ENCODE data around the gene SNX33. TPM values are rescaled to one million over a fixed set of nuclear protein-coding genes. Genes with fewer than 3 reads are reported as not detected.
A peak's percentile ranks its signal among the peaks of the same experiment; 100 is the strongest.
"Not testable (repeated sequence)": the region's sequence is repeated elsewhere in the genome, so short reads cannot be mapped to it uniquely, and the experiment has no call there.

Gene SNX33
- total RNA-seq, 1 donor from 2014 or later: 15.0 TPM

DNA sequence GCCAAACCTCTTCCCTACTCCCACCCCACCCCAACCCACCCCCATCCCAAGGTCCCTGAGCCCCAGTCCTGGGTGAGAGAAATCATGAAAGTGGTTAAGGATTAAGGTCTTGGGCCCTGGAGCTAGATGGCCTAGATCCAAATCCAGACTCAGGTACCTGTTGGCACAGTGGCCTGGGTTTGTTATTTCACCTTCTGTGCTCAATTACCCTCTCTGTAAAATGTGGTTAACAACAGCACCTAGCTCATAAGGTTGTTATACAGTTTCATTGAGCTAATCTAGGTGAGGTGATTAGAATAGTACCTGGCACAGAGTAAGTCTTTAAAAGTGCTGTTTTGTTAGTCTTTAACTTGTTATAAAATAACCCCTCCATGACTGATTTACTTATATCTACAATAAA, 15.8 kb upstream of the SNX33 start:
- no peak for DNase-seq (ENCODE audit: low read depth)
- Histone ChIP-seq H3K4me3 (ENCODE audit: low read depth, low read length) (no peak overlapping the region), H3K27me3 (ENCODE audit: control insufficient read depth, insufficient read depth, low read length) (no peaks in the 10 kb centered on the region), H3K36me3 (ENCODE audit: control insufficient read depth, insufficient read depth, low read length) (no peaks in the 10 kb centered on the region)
- FAIRE-seq: no peak
- TF ChIP-seq, protein P1, sequence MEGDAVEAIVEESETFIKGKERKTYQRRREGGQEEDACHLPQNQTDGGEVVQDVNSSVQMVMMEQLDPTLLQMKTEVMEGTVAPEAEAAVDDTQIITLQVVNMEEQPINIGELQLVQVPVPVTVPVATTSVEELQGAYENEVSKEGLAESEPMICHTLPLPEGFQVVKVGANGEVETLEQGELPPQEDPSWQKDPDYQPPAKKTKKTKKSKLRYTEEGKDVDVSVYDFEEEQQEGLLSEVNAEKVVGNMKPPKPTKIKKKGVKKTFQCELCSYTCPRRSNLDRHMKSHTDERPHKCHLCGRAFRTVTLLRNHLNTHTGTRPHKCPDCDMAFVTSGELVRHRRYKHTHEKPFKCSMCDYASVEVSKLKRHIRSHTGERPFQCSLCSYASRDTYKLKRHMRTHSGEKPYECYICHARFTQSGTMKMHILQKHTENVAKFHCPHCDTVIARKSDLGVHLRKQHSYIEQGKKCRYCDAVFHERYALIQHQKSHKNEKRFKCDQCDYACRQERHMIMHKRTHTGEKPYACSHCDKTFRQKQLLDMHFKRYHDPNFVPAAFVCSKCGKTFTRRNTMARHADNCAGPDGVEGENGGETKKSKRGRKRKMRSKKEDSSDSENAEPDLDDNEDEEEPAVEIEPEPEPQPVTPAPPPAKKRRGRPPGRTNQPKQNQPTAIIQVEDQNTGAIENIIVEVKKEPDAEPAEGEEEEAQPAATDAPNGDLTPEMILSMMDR (IDR thresholded peaks at IDR 0.05; ENCODE audit: insufficient read depth, low read length, severe bottlenecking): no peak

DNA sequence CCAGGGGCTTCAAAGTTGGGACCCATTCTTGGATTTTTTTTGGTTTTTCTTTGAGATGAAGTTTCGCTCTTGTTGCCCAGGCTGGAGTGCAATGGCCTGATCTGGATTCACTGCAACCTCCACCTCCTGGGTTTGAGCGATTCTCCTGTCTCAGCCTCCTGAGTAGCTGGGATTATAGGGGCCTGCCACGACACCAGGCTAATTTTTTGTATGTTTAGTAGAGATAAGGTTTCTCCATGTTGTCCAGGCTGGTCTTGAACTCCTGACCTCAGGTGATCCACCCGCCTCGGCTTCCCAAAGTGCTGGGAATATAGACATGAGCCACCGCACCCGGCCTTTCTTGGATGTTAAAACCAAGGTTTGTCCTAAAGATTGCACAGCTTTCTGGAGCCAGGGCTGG, 13.8 kb upstream of the SNX33 start:
- not testable (repeated sequence) for DNase-seq (ENCODE audit: low read depth); FAIRE-seq; H3K27me3 ChIP-seq (ENCODE audit: control insufficient read depth, insufficient read depth, low read length); H3K36me3 ChIP-seq (ENCODE audit: control insufficient read depth, insufficient read depth, low read length); H3K4me3 ChIP-seq (ENCODE audit: low read depth, low read length)

DNA sequence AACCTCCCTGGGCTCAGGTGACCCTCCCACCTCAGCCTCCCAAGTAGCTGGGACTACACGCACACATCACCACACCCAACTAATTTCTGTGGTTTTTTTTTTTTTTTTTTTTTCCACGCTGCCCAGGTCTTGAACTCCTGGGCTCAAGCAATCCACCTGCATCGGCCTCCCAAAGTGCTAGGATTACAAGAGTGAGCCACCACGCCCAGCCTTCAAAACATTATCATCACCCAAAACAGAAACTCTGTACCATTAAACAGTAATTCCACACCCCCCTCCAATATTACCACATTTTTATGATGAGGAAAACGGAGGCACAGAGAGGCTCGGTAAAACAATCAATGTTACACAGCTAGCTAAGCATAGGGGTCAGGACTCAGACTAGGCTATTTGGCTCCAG, 11.7 kb upstream of the SNX33 start:
- no peak overlapping the region for H3K4me3 ChIP-seq (ENCODE audit: low read depth, low read length)

DNA sequence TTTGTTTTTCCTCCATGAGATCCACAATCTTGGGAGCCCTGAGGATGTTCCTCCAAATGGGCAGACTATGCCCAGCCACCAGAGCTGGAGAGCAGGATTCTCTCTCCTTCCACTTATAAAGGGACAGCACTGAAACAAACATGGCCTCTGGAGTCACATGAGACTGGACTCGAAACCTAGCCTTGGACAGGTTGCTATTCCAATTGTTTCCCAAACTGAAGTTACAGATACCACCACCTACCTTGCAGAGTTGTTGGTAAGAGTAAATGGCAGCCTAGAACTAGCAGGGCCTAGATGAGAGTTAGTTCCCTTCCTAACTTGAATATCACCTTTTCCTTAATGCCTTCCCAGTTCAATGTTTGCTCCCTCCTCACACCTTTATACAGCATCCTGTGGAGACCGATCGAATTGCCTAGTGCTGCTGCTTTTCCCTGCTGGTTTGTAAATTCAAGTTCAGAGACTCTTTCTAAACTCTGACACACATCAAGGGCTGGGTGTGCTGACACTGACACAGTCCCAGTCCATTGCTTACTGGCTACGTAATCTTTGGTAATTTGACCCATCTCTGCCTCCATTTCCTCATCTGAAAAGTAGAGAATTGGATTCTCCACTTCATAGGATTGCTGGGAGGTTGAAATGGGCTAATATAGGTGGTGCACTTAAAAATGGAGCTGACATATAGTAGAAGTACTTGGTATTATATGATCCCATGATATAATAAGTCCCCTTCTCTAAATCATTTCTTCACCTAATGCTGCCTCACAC, 10.3 kb upstream of the SNX33 start:
- H3K36me3 ChIP-seq (ENCODE audit: control insufficient read depth, insufficient read depth, low read length): no peaks in the 10 kb centered on the region
- no peak overlapping the region for H3K4me3 ChIP-seq (ENCODE audit: low read depth, low read length)
- no peaks in the 10 kb centered on the region for H3K27me3 ChIP-seq (ENCODE audit: control insufficient read depth, insufficient read depth, low read length)
- TF ChIP-seq, protein P1 (IDR thresholded peaks at IDR 0.05; ENCODE audit: insufficient read depth, low read length, severe bottlenecking): no peak
- DNase-seq (ENCODE audit: low read depth) (no peak), FAIRE-seq (no peak)

More for the DNA sequence above, 11.7 kb upstream of the SNX33 start:
- no peak for DNase-seq (ENCODE audit: low read depth)
- H3K36me3 ChIP-seq (ENCODE audit: control insufficient read depth, insufficient read depth, low read length): no peaks in the 10 kb centered on the region
- H3K27me3 ChIP-seq (ENCODE audit: control insufficient read depth, insufficient read depth, low read length): no peaks in the 10 kb centered on the region
- TF ChIP-seq, protein P1 (IDR thresholded peaks at IDR 0.05; ENCODE audit: insufficient read depth, low read length, severe bottlenecking): no peak
- no peak for FAIRE-seq

DNA sequence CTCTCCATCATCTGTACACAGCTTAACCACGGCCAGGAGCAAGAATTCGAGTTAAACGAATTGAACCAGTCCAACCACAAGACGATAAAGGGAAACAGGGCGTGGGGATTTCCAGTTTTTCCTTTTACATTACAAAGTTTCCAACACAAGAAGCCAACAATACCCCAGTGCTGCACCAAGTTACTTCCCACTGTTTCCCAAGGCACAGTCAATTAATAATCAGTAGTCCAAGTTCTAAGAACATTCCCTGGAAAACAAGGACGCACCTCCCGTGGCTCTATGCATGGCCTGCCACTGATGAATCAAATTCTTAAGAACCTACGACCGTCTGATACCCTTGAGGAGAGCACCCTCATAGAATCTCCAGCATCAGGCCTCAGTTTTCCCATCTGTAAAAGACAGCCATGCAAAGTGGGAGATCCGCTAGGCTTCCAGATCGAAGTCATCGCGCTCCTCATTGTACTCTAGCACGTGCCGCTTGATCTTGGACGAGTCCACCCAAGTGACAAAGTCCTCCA, 8.5 kb upstream of the SNX33 start:
- Histone ChIP-seq H3K27me3 (ENCODE audit: control insufficient read depth, insufficient read depth, low read length) (no peaks in the 10 kb centered on the region), H3K4me3 (ENCODE audit: low read depth, low read length) (peak overlapping the region; percentile 52), H3K36me3 (ENCODE audit: control insufficient read depth, insufficient read depth, low read length) (no peaks in the 10 kb centered on the region)
- FAIRE-seq (no peak), DNase-seq (ENCODE audit: low read depth) (peak; percentile 31)
- TF ChIP-seq, protein P1 (IDR thresholded peaks at IDR 0.05; ENCODE audit: insufficient read depth, low read length, severe bottlenecking): no peak

DNA sequence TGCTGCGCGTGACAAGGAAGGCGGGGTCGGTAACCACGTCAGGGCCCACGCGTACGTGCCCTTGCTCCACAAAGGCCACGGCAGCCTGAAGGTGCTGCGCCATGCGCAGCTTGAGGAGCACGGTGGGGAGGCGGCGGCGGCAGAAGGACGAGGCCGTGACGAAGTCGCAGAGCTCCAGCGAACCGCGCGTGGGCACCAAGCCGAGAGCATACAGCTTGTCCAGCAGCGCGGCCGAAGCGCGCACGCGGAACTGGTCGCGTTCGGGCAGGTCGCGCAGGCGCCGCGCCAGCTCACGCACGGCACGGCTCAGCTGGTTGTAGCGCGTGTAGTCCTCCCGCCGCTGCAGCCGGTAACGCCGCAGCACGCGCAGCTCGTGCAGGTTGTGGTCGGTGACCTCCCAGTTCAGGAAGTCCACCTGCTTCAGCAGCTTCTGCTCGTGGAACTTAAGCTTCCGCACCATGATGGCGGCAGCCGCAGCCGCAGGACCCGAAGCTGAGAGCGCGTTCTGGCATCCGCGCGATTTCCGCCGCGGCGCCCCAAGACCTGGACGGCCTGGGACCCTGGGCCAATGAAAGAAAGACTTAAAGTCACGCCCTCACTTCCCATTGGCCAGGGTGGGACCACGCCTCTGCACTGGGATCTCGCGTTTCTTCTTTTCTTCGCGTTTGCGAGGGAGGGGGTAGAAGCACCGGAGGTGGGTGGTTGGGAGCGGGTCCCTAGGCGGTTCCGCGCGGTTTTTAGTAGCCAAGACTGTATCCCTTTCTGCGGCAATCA, 7.8 kb upstream of the SNX33 start, which contains the start of gene IMP3:
IMP3 (minus strand) TSS at position 516 of the 774 bp plus-strand sequence; CDS start at position 460, 56 bp downstream.
- Histone ChIP-seq H3K27me3 (ENCODE audit: control insufficient read depth, insufficient read depth, low read length) (no peaks in the 10 kb centered on the region), H3K4me3 (ENCODE audit: low read depth, low read length) (peak within 1 kb of the TSS; percentile 52), H3K36me3 (ENCODE audit: control insufficient read depth, insufficient read depth, low read length) (no peaks in the 10 kb centered on the region)
- DNase-seq (ENCODE audit: low read depth) (peak; percentile 94), FAIRE-seq (no peak)
- TF ChIP-seq, protein P1 (IDR thresholded peaks at IDR 0.05; ENCODE audit: insufficient read depth, low read length, severe bottlenecking): no peak
